Hippocampal formation (tissue), 2 donors: ENCODE results near the gene GPR35.

Experiments used
- DNase-seq, 2 donors: peaks; one replicate each; lab custom pipeline; 2025; lab: John Stamatoyannopoulos, UW

GPR35 gene

GRCh38 chr2:240589375-240589774 lies 35.9 kb upstream of the GPR35 start:
- no peak for DNase-seq

GRCh38 chr2:240589850-240590525 lies 35.3 kb upstream of the GPR35 start:
- no peak for DNase-seq

GRCh38 chr2:240590681-240591111 lies 34.6 kb upstream of the GPR35 start:
- no peak for DNase-seq

- DNase-seq, result no peak
Measured at GRCh38 chr2:240591226-240591625, 34.1 kb upstream of the GPR35 start.

- DNase-seq, result no peak
Measured at GRCh38 chr2:240591784-240592183, 33.5 kb upstream of the GPR35 start.

GRCh38 chr2:240593026-240593702 lies 32.1 kb upstream of the GPR35 start:
- no peak for DNase-seq

GRCh38 chr2:240593703-240594451 lies 31.4 kb upstream of the GPR35 start:
- no peak for DNase-seq

- DNase-seq, result no peak
Measured at GRCh38 chr2:240594511-240595380, 30.5 kb upstream of the GPR35 start.

GRCh38 chr2:240595381-240596079 lies 29.8 kb upstream of the GPR35 start:
- DNase-seq, result no peak

- no peak for DNase-seq
Measured at GRCh38 chr2:240596080-240596460, 29.2 kb upstream of the GPR35 start.

- peak; percentile 45 to 49 for DNase-seq
Measured at GRCh38 chr2:240596491-240596931, 28.8 kb upstream of the GPR35 start.

- DNase-seq, result no peak
Measured at GRCh38 chr2:240597054-240597418, 28.2 kb upstream of the GPR35 start.

GRCh38 chr2:240597419-240598181 lies 27.7 kb upstream of the GPR35 start:
- DNase-seq, result no peak

GRCh38 chr2:240598311-240598911 lies 26.9 kb upstream of the GPR35 start:
- no peak for DNase-seq

- no peak for DNase-seq
Measured at GRCh38 chr2:240599141-240599583, 26.1 kb upstream of the GPR35 start.

GRCh38 chr2:240600451-240600961 lies 24.8 kb upstream of the GPR35 start:
- no peak for DNase-seq

GRCh38 chr2:240601061-240601830 lies 24.0 kb upstream of the GPR35 start:
- DNase-seq, result no peak

- no peak for DNase-seq
Measured at GRCh38 chr2:240601831-240602160, 23.5 kb upstream of the GPR35 start.
